ENCODE data around the gene KCNC4. TPM values are rescaled to one million over a fixed set of nuclear protein-coding genes. Genes with fewer than 3 reads are reported as not detected.

The KCNC4 gene
- total and polyA plus RNA-seq, 7 donors: 0.60 to 6.4 (median 2.1) TPM

DNA sequence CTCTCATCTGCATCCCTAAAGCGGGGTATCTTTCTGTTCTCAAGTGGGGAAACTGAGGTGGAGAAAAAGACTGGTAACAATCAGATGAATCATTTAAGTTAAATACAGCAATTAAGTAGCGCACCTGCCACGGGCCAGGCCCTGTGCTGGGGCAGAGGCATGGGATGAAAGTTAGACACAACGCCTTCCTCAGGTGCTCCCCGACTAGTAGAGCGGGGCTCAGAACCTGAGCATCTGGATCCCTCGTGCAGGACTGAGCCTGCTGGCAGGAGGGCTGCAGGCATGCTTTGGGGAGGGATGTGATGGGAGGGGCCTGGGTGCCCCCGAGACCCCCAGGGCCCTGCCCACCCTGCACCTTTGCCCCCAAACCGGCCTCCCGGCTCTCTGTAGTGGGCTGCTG is 14.9 kb upstream of the KCNC4 start:
- 90% methylated on average over 10 of the region's 10 CpGs for WGBS, 2 donors
- intact Hi-C loops (cut with DNase I): no loop called here

DNA sequence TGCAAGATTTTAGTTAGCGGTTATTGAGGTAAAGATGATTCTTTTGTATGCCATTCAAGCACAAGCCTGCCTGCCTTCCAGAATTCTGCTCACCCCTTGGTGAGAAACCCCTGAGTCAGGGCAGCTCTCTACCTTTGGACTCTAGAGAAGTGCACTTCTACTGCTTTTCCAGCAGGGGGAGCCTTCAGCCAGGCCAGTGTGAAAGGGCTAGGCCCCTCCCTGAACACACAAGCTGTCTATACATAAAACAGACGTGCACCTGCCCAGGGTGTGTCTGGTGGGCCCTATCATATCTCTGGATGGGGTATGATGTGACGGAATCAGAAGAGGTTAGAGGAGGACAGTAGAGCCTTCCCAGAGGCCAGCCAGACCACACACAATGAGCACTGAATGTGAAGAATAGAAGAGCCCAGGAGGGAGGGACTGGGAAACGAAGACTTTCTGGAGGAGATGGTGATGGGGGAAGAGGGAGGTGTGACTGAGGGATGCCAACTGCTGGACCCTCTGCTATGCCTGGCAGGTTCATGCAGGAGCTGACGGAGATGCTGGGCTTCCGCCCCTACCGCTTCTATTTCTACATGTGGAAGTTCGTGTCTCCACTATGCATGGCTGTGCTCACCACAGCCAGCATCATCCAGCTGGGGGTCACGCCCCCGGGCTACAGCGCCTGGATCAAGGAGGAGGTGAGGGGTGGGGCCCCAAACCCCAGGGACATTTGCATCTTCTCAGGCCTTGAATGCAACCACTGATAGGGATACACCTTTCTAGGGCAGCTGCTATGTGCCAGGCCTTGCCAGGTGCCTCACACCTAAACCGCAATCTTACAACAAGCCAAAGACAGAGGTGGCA is 13.0 kb upstream of the KCNC4 start:
- 52 to 62% methylated on average over 12 of the region's 12 CpGs for WGBS, 2 donors

More for the DNA sequence above, 14.9 kb upstream of the KCNC4 start:
- peaks cover 0 to 2% (median 0%) of the 10 kb centered on the region in 4 donors for H3K4me1 ChIP-seq
- no peaks in the 10 kb centered on the region for H3K27me3 ChIP-seq
- TF ChIP-seq, protein P1, sequence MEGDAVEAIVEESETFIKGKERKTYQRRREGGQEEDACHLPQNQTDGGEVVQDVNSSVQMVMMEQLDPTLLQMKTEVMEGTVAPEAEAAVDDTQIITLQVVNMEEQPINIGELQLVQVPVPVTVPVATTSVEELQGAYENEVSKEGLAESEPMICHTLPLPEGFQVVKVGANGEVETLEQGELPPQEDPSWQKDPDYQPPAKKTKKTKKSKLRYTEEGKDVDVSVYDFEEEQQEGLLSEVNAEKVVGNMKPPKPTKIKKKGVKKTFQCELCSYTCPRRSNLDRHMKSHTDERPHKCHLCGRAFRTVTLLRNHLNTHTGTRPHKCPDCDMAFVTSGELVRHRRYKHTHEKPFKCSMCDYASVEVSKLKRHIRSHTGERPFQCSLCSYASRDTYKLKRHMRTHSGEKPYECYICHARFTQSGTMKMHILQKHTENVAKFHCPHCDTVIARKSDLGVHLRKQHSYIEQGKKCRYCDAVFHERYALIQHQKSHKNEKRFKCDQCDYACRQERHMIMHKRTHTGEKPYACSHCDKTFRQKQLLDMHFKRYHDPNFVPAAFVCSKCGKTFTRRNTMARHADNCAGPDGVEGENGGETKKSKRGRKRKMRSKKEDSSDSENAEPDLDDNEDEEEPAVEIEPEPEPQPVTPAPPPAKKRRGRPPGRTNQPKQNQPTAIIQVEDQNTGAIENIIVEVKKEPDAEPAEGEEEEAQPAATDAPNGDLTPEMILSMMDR (IDR thresholded peaks at IDR 0.05): no peak
- TF ChIP-seq POLR2AphosphoS5 (IDR thresholded peaks at IDR 0.05) (no peak), EP300 (IDR thresholded peaks at IDR 0.05) (no peak), POLR2A (IDR thresholded peaks at IDR 0.05) (no peak)
- no peaks in the 10 kb centered on the region for H3K36me3 ChIP-seq
- H3K4me3 ChIP-seq: no peak overlapping the region
- H3K27ac ChIP-seq: no peak overlapping the region
- H3K9me3 ChIP-seq: no peaks in the 10 kb centered on the region
- DNase-seq: no peak

GRCh38 chr1:110197905-110198629 is 12.0 kb upstream of the KCNC4 start:
- no peak for TF ChIP-seq POLR2AphosphoS5 (IDR thresholded peaks at IDR 0.05)
- TF ChIP-seq EP300 (IDR thresholded peaks at IDR 0.05): no peak
- TF ChIP-seq POLR2A (IDR thresholded peaks at IDR 0.05): no peak
- TF ChIP-seq, protein P1 (IDR thresholded peaks at IDR 0.05): no peak
- WGBS, 2 donors: 94 to 95% methylated on average over 23 of the region's 23 CpGs
- H3K4me1 ChIP-seq: no peaks in the 10 kb centered on the region
- no peak overlapping the region for H3K4me3 ChIP-seq
- intact Hi-C loops (cut with DNase I): no loop called here
- H3K36me3 ChIP-seq: no peaks in the 10 kb centered on the region
- no peaks in the 10 kb centered on the region for H3K9me3 ChIP-seq
- no peak overlapping the region for H3K27ac ChIP-seq
- no peaks in the 10 kb centered on the region for H3K27me3 ChIP-seq
- no peak for DNase-seq

More for the DNA sequence above, 13.0 kb upstream of the KCNC4 start:
- intact Hi-C loops (cut with DNase I): no loop called here
- Histone ChIP-seq H3K4me1 (no peaks in the 10 kb centered on the region), H3K9me3 (no peaks in the 10 kb centered on the region), H3K27ac (no peak overlapping the region), H3K36me3 (no peaks in the 10 kb centered on the region), H3K27me3 (no peaks in the 10 kb centered on the region), H3K4me3 (no peak overlapping the region)
- no peak for DNase-seq
- no peak for TF ChIP-seq EP300 (IDR thresholded peaks at IDR 0.05)
- TF ChIP-seq POLR2A (IDR thresholded peaks at IDR 0.05): no peak
- TF ChIP-seq, protein P1 (IDR thresholded peaks at IDR 0.05): peak; percentile 15 to 89 (median 73)
- no peak for TF ChIP-seq POLR2AphosphoS5 (IDR thresholded peaks at IDR 0.05)

- no peaks in the 10 kb centered on the region for H3K9me3 ChIP-seq
- no peak overlapping the region for H3K27ac ChIP-seq
- WGBS, 2 donors: 87 to 96% methylated on average over 2 of the region's 2 CpGs
- no peak for DNase-seq
- intact Hi-C loops (cut with DNase I): no loop called here
- no peaks in the 10 kb centered on the region for H3K36me3 ChIP-seq
- H3K4me1 ChIP-seq: no peaks in the 10 kb centered on the region
- H3K27me3 ChIP-seq: no peaks in the 10 kb centered on the region
- H3K4me3 ChIP-seq: no peak overlapping the region
- TF ChIP-seq POLR2AphosphoS5 (IDR thresholded peaks at IDR 0.05): no peak
- TF ChIP-seq POLR2A (IDR thresholded peaks at IDR 0.05): no peak
- no peak for TF ChIP-seq EP300 (IDR thresholded peaks at IDR 0.05)
- TF ChIP-seq, protein P1 (IDR thresholded peaks at IDR 0.05): no peak
These were observed 11.4 kb upstream of the KCNC4 start for GRCh38 chr1:110198746-110199145.
